IMR-90 (cell line): ENCODE data around the gene IDH3A.

Source experiments
- POLR2A ChIP-seq: IDR thresholded peaks from 2 replicates; pipeline ENCODE4 v1.6.1; 2012; ENCODE audit warnings: mild to moderate bottlenecking, low read depth, low read length
- RFX5 ChIP-seq: IDR thresholded peaks from 2 replicates; pipeline ENCODE4 v1.8.0; 2012; ENCODE audit warnings: low read depth, mild to moderate bottlenecking, low read length, moderate library complexity
- SMC3 ChIP-seq: fragments of 150-350 bp; IDR thresholded peaks from 2 replicates; pipeline ENCODE4 v1.6.1; 2016; ENCODE audit warnings: low read depth, mild to moderate bottlenecking, antibody characterized with exemption, low read length, moderate library complexity
- TF ChIP-seq, protein P1 (sequence below): conservative IDR thresholded peaks from 2 replicates; pipeline ENCODE4 v1.5.1; 2012; ENCODE audit warnings: mild to moderate bottlenecking, low read depth, low read length, improper control_type of control experiment

DNA sequence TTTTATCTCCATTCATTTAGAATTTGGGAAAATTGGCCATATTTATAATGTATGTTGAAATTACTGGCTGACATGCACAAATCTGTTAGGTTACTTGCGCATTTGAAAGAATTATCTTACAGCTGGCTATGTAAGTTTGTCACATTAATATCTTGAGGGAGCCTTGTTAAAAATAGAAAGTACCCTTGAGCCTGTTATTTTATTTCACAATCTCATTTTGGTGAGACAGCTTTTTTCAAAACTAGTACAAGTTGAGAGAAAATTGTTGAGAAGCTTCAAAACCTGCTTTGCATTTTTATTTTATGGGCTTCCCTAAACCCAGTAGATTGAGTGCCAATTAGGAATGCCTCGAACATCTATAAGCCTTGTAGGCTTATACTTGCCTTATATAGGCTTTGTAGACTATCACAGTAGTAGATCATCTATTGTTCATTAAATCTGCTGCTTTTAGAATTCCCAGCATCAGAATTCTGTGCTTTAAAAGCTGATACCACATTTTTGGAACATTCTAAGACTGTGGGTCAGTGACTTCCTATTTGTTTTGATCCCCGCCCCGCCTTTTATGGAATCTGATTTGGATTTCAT is 6.3 kb downstream of the IDH3A start:
- no peak for TF ChIP-seq SMC3
- TF ChIP-seq, protein P1, sequence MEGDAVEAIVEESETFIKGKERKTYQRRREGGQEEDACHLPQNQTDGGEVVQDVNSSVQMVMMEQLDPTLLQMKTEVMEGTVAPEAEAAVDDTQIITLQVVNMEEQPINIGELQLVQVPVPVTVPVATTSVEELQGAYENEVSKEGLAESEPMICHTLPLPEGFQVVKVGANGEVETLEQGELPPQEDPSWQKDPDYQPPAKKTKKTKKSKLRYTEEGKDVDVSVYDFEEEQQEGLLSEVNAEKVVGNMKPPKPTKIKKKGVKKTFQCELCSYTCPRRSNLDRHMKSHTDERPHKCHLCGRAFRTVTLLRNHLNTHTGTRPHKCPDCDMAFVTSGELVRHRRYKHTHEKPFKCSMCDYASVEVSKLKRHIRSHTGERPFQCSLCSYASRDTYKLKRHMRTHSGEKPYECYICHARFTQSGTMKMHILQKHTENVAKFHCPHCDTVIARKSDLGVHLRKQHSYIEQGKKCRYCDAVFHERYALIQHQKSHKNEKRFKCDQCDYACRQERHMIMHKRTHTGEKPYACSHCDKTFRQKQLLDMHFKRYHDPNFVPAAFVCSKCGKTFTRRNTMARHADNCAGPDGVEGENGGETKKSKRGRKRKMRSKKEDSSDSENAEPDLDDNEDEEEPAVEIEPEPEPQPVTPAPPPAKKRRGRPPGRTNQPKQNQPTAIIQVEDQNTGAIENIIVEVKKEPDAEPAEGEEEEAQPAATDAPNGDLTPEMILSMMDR: no peak
- TF ChIP-seq POLR2A: no peak
- no peak for TF ChIP-seq RFX5
